GM18507 (cell line): Measurements from ENCODE around the gene TOM1L2.

Experiments
- DNase-seq: peaks from one replicate; pipeline ENCODE4 v3.0.0; 2011; ENCODE audit warnings: low read depth; ENCODE audit not compliant: insufficient read length; ENCODE audit errors: extremely low spot score
- FAIRE-seq: peaks from 2 replicates; lab custom pipeline; 2011; peaks lifted over from hg19 to GRCh38; lab: Jason Lieb, UNC

The TOM1L2 gene

GRCh38 chr17:17842111-17842876 is 129.9 kb downstream of the TOM1L2 start:
- FAIRE-seq (no peak), DNase-seq (no peak)

GRCh38 chr17:17841601-17842025 is 130.6 kb downstream of the TOM1L2 start:
- no peak for FAIRE-seq
- DNase-seq: no peak

DNA sequence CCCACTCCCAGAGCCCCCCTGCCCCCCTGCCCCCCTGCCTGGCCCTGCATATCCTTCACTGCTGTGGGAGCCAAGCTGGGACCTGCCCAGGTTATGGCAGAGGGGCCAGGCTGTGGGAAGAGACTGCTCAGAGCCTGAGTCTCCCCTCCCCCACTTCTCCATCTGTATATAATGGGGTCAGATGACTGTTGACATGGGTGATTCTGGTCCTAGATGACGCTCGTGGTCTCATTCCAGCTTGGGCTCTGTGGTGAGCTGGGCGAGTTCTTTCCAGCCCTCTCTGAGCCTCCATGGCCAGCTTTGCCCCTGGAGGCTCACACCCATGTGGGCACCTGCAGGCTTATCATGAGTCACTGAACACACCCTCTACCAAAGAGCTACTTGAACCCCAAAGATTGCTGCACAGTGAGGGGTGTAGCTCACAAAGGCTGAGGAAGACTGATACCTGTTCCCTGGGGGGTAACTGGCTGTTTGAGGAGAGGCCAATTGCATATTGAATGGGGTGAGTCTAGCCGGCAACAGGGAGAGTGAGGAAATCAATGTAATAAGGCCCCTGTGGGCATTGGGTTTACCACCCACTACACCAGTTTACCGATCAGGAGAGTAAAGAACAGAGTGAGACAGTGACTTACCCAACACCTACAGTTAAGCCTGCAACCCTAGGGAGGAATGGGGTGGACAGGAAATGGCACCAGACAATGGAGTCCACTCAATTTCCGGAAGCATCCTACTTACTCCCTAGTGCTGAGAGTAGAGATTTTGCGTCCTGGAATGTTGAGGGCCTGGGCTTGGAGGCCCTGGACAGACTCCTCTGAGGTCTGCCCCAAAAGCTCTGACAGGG is 131.2 kb downstream of the TOM1L2 start:
- FAIRE-seq (peak; percentile 54), DNase-seq (no peak)

DNA sequence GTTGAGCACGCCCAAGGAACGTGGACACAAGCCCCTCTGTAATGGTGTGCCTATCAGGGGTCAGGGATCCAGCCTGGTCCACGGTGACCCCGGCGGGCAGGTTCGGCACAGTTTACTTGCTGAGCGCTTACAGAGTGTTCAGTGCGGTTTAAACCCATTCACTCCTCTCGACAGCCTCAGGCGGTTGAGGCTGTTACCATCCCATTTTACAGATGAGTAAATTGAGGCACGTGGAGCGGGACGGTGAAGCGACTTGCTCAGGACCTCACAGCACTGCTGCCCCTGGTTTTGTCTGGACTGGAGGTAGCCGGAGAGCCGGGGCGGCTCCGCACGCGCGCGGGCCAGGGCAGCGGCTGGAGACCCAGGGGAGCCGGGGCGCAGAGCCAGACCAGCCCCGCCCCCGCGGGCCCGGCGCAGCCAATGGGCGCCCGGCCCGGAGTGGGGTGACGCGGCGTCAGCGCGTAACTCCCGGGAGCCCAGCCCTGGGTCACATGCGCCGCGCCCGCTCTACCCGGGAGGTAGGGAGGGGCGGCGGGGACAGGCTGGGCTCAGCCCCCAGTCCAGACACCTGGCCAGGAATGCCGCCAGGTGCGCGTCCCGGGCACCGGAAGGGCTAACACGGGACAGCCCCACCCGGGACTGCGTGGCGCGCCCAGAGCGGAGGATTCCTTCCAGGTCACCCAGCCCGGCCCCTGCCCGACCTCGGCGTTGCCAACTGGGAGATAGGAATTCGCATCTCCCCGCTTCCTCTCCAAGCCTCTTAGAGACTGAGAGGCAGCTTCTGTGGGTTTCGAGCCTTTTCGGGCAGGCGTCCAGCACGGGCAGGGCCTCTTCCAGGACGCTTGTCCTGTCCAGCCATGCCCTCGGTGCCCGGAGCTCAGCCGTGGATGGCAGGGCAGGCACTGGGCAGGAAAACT is 132.2 kb downstream of the TOM1L2 start:
- peak; percentile 91 for FAIRE-seq

DNA sequence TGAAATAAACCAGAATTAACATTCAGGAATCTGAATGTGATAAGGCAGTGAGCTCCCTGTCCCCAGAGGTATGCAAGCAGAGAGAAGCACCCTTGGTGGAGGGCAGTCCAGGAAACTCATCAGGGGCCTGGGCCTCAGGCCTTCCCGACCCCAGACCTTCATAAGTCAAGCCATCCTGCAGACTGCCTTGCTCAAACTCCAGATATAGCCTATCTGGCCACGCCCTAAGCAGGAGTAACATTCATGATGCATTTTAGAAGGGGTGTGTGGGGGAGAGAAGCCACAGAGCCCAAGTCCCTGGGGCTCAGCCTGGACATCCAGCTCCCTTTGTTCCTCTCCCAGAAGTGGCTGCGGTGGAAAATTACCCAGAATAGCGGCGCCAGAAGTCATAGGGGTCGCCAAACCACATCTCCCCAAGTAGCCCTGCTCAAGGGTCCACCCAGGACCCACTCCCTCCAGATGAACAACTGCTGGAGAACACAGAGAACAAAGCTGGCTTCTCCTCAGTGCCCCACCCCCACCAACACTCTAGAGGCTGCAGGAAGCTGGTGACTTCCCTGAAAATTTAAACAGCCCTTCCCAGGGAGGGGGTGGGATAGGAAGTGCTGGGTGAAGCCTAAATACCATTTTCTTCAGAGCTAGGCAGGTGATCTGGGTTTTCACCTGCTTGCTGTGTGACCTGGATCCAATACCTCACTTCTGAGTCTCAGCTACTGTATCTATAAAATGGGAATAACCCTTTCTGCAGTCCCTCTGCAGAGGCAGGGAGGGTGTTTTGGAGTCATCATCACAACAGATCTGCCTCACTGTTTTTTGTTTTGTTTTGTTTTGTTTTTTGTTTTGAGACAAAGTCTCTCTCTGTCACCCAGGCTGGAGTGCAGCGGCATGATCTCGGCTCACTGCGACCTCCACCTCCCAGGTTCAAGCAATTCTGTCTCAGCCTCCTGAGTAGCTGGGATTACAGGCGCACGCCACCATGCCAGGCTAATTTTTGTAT is 133.9 kb downstream of the TOM1L2 start:
- DNase-seq (no peak), FAIRE-seq (no peak)

More for the DNA sequence above, 132.2 kb downstream of the TOM1L2 start:
- peak; percentile 93 for DNase-seq

GRCh38 chr17:17837380-17837821 is 134.8 kb downstream of the TOM1L2 start:
- DNase-seq: no peak
- FAIRE-seq: no peak

- no peak for DNase-seq
- FAIRE-seq: peak; percentile 12
Measured at GRCh38 chr17:17836818-17837379, 135.3 kb downstream of the TOM1L2 start, which contains the start of gene SREBF1. TSS of gene SREBF1 (minus strand) at chr17:17836986. CDS start at chr17:17836817, 169 bp downstream.

GRCh38 chr17:17836250-17836817 is 135.9 kb downstream of the TOM1L2 start:
- peak; percentile 91 for FAIRE-seq

GRCh38 chr17:17835415-17836249 is 136.6 kb downstream of the TOM1L2 start:
- no peak for FAIRE-seq

More at GRCh38 chr17:17836250-17836817, 135.9 kb downstream of the TOM1L2 start:
- peak; percentile 86 for DNase-seq

GRCh38 chr17:17834974-17835373 is 137.2 kb downstream of the TOM1L2 start:
- DNase-seq (no peak), FAIRE-seq (peak; percentile 26)

More at GRCh38 chr17:17835415-17836249, 136.6 kb downstream of the TOM1L2 start:
- no peak for DNase-seq

GRCh38 chr17:17833658-17834357 is 138.4 kb downstream of the TOM1L2 start:
- DNase-seq: no peak
- no peak for FAIRE-seq

- DNase-seq (no peak), FAIRE-seq (no peak)
Measured at GRCh38 chr17:17832032-17832363, 140.2 kb downstream of the TOM1L2 start.

- no peak for FAIRE-seq
- no peak for DNase-seq
Measured at GRCh38 chr17:17831208-17832031, 140.8 kb downstream of the TOM1L2 start.

- FAIRE-seq: no peak
- DNase-seq: no peak
Measured at GRCh38 chr17:17830740-17831207, 141.4 kb downstream of the TOM1L2 start.

GRCh38 chr17:17830269-17830567 is 142.0 kb downstream of the TOM1L2 start:
- FAIRE-seq (no peak), DNase-seq (no peak)
